ENCODE data around the gene CFAP53. TPM values are rescaled to one million over a fixed set of nuclear protein-coding genes. Genes with fewer than 3 reads are reported as not detected.

Gene CFAP53
- total RNA-seq, 4 donors from 2014 or later = 0.37 to 1.3 TPM; not detected in 2

DNA sequence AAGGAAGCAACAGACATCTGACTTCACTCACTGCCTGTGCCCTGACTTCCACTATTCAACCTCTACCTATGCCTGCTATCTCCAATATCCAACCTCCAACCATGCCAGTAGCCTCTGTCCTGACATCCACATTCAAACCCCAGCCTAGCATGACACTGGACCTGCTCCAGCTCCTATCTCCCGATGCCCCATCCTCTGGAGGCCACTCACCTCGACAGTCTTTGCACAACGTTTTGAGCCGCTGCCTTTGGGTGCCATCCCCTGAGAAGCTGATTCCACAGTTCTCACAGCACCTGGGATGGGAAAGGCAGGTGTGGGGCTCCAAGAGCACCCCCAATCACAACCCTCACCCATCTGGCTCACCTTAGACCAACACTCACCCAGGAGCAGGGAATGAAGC is 10.2 kb upstream of the CFAP53 start:
- ATAC-seq (ENCODE audit: low FRiP score) (no peak), DNase-seq (ENCODE audit: low spot score) (no peak)
- TF ChIP-seq, protein P1, sequence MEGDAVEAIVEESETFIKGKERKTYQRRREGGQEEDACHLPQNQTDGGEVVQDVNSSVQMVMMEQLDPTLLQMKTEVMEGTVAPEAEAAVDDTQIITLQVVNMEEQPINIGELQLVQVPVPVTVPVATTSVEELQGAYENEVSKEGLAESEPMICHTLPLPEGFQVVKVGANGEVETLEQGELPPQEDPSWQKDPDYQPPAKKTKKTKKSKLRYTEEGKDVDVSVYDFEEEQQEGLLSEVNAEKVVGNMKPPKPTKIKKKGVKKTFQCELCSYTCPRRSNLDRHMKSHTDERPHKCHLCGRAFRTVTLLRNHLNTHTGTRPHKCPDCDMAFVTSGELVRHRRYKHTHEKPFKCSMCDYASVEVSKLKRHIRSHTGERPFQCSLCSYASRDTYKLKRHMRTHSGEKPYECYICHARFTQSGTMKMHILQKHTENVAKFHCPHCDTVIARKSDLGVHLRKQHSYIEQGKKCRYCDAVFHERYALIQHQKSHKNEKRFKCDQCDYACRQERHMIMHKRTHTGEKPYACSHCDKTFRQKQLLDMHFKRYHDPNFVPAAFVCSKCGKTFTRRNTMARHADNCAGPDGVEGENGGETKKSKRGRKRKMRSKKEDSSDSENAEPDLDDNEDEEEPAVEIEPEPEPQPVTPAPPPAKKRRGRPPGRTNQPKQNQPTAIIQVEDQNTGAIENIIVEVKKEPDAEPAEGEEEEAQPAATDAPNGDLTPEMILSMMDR (IDR thresholded peaks at IDR 0.05) = no peak

DNA sequence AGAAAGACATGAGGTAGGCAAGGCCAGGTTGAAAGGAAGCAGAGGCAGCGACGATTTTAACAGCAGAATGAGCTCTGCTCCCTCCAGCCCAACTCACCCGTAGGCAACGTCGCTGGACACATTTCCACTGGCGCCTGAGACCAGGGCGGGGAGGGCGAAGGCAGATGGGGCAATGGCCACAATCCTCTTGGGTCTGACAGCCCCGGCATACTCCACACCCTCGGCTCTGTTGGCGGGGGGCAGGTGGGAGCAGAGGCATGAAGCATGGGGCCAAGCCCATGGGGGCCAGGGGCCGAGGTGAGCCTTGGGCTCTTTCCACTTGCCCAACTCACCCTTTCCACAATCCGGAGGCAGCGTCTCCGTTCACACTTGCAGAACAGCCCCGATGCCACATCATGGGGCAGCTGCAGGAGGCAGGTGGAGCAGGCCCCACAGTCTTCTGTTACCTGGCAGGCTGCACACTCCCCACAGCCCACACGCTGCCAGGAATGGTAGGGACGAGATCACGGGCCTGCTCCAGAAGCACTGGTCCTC is 9.3 kb upstream of the CFAP53 start:
- DNase-seq (ENCODE audit: low spot score) (no peak), ATAC-seq (ENCODE audit: low FRiP score) (no peak)
- TF ChIP-seq, protein P1 (IDR thresholded peaks at IDR 0.05) = no peak

DNA sequence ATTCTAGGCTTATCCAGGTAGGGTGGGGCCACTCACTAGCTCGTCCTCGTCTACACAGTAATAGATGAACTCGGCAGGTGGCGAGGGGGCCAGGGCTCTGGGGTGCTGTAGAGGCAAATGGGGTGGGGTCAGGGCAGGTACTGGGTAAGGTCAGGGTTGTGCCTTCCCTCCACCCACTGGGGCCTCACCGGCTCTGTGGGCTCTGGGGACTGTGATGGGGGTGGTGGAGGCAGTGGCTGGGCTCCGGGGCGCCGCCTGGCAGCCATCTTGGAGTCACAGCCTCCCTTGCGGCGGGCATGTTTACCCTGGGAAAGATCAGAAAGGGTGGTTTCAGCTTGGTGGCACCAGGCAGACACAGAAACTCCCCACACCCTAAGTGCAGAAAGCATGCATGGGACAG is 8.6 kb upstream of the CFAP53 start:
- DNase-seq (ENCODE audit: low spot score) (no peak), ATAC-seq (ENCODE audit: low FRiP score) (no peak)
- TF ChIP-seq, protein P1 (IDR thresholded peaks at IDR 0.05) = no peak

DNA sequence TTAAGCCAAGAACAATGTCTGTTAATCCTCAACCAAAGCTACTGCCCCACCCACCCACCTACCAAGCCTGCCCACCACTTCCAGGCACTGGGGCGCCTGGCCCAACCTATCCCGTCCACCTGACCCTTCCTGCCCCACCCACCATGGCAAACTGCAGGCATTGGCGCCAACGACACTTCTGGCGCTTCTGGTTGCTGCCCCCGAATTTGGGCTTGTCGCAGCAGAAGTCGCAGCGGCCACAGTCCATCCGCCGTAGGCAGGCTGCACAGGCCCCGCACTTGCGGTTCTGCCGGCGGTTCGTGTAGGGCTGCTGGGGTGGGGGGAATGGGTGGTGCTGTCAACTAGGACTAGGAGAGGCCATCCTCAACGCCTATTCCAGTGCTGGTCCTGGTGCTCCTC is 7.7 kb upstream of the CFAP53 start:
- TF ChIP-seq, protein P1 (IDR thresholded peaks at IDR 0.05) = no peak
- ATAC-seq (ENCODE audit: low FRiP score) = no peak
- no peak for DNase-seq (ENCODE audit: low spot score)

DNA sequence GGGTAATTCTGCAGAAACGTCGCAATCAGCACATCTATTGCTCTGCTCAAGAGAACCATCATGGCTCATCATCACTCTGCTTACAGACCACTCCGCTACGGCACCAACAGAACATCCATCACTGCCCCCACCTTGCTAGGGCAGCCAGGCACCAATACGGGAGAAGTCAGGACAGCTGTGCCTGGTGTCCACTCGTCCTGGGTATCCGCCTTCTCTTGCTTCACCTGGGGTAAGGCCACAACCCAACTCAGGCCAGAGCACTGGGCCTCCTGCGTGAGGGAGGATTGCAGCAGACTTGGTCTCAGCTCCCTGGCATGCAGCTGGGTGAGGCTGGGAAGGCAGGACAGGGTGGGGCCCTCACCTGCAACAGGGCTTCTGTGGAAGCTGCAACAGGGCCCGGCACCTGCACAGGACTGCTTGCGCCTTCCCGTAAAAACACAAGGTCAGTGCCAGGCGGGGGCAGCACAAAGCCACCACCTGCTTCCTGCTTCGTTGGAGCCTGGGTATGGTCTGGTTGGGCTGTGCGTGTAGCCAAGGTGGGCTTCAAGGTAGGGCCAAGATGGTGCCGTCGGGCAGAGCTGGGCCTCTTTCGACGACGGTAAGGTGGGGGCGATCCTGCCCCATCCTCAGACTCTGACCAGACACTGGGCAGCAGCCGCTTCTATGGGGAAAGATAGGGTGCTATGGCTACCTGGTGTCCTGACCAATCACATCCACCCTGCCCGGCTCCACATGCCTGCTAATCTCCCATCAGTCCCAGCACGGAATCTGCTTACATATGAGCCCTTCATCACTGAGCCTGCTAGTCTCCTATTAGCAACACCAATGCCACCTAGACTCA is 7.1 kb upstream of the CFAP53 start:
- DNase-seq (ENCODE audit: low spot score) (no peak), ATAC-seq (ENCODE audit: low FRiP score) (no peak)
- TF ChIP-seq, protein P1 (IDR thresholded peaks at IDR 0.05) = no peak

DNA sequence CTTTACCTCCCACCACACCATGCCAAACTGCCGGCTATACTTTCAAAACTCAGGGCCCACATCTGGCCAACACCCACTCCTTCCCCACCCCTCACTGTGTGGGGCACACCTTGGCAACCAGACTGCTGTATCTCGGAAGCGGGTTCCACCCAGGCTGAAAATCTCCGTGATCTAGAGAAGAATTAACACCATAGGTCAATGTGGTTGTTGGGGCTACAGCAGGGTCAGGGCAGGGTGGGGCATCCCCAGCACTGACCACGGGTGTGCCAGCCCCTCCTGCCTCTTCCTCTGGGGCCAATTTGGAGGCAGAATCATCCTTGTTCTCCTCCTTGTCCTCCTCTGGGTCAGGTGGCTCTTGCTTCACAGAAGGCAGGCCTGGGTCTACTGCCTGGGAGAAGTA is 6.3 kb upstream of the CFAP53 start:
- TF ChIP-seq, protein P1 (IDR thresholded peaks at IDR 0.05) = no peak
- no peak for ATAC-seq (ENCODE audit: low FRiP score)
- no peak for DNase-seq (ENCODE audit: low spot score)

All from omental fat pad (tissue), 4 donors.